Sigmoid colon (tissue), 7 donors: ENCODE data around the gene METTL25. TPM values are rescaled to one million over a fixed set of nuclear protein-coding genes. Genes with fewer than 3 reads are reported as not detected.

Source experiments
- DNase-seq: peaks from one replicate; pipeline ENCODE4 v3.0.0-alpha.2; 2019
- H3K27ac ChIP-seq, 4 donors: fragments of 200-600 bp; sonication (generic); one replicate each; pipeline ENCODE4 v1.5.1; 2016 to 2019; ENCODE audit warnings: mild to moderate bottlenecking in 1 of 4
- H3K27me3 ChIP-seq, 3 donors: fragments of 200-600 bp; sonication (generic); one replicate each; pipeline ENCODE4 v1.5.1; 2019; ENCODE audit warnings: mild to moderate bottlenecking in 1 of 3
- H3K36me3 ChIP-seq, 4 donors: fragments of 200-600 bp; sonication (generic); one replicate each; pipeline ENCODE4 v1.5.1; 2016 to 2019
- H3K4me1 ChIP-seq, 4 donors: fragments of 200-600 bp; sonication (generic); one replicate each; pipeline ENCODE4 v1.5.1; 2017 to 2019
- H3K4me3 ChIP-seq, 4 donors: fragments of 200-600 bp; sonication (generic); one replicate each; pipeline ENCODE4 v1.5.1; 2017 to 2019; ENCODE audit warnings: mild to moderate bottlenecking in 2 of 4, moderate library complexity in 1 of 4
- H3K9me3 ChIP-seq, 4 donors: fragments of 200-600 bp in 3 of 4; sonication (generic) in 3 of 4; one replicate each; pipeline versions ENCODE4 v1.5.1 to v1.6.1; 2013 to 2019
- CTCF ChIP-seq, 4 experiments: fragments of 450-650 bp in 3 of 4; fragments of 200-600 bp in 1 of 4; IDR thresholded peaks; one replicate each; pipeline ENCODE4 v1.5.1; 2016 to 2019; ENCODE audit warnings: antibody characterized with exemption in 4 of 4, mild to moderate bottlenecking in 3 of 4, moderate library complexity in 2 of 4
- EP300 ChIP-seq, 4 donors: sonication (generic); formaldehyde crosslinking; IDR thresholded peaks; one replicate each; pipeline ENCODE4 v1.6.1; 2017; ENCODE audit warnings: antibody characterized with exemption in 4 of 4
- POLR2A ChIP-seq, 2 donors: fragments of 450-650 bp; IDR thresholded peaks; one replicate each; pipeline ENCODE4 v1.6.1; 2016; ENCODE audit warnings: antibody characterized with exemption in 2 of 2, mild to moderate bottlenecking in 2 of 2, moderate library complexity in 2 of 2
- POLR2AphosphoS5 ChIP-seq, 4 donors: sonication (generic); formaldehyde crosslinking; IDR thresholded peaks; one replicate each; pipeline ENCODE4 v1.6.1; 2017; ENCODE audit warnings: antibody characterized with exemption in 4 of 4
- WGBS, 2 donors: extraction: QIAGEN DNeasy Blood & Tissue Kit; methylation state at CpG; one replicate each; pipeline ENCODE4 v1.1.7; 2013; 5-methylcytosine and 5-hydroxymethylcytosine counted together
- intact Hi-C: fragments of 100-400 bp; cut with DNase I; formaldehyde crosslinking; loops from one replicate; pipeline ENCODE4 v1.15.1; 2023
- polyA plus RNA-seq, 3 donors: library from polyadenylated mRNA; stranded (reverse); fragments of 200-250 nt; gene quantifications; one replicate each; pipeline ENCODE4 v1.2.3, GENCODE V29; 2013
- total RNA-seq, 4 donors: library from RNA; depleted of rRNA; stranded (reverse); fragments of >200 nt; gene quantifications; one replicate each; pipeline ENCODE4 v1.1.0, GENCODE V29; 2016
- donor health status: healthy with polysubstance abuse.
- donor health status: Bipolar disorder and iron deficiency.
- donor health status: healthy.

Gene METTL25
- total and polyA plus RNA-seq, 7 donors = 3.9 to 59.9 (median 22.7) TPM

DNA sequence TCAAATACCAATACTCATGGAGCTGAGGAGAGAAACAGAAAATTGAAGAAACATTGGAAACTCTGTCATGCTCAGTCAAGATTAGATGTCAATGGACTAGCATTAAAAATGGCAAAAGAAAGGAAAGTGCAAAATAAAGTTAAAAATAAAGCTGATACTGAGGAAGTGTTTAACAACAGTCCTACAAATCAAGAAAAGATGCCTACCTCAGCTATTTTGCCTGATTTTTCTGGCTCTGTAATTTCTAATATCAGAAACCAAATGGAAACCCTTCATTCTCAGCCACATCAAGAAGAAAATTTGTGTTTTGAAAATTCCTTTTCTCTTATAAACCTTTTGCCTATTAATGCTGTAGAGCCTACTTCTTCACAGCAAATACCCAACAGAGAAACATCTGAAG lies 40.5 kb downstream of the METTL25 start:
- no peak overlapping the region for H3K27ac ChIP-seq
- DNase-seq = no peak
- H3K27me3 ChIP-seq = no peaks in the 10 kb centered on the region
- no peaks in the 10 kb centered on the region for H3K4me1 ChIP-seq
- no peaks in the 10 kb centered on the region for H3K9me3 ChIP-seq
- no peak for TF ChIP-seq EP300 (IDR thresholded peaks at IDR 0.05)
- no peak for TF ChIP-seq POLR2A (IDR thresholded peaks at IDR 0.05)
- TF ChIP-seq POLR2AphosphoS5 (IDR thresholded peaks at IDR 0.05) = no peak
- TF ChIP-seq CTCF (IDR thresholded peaks at IDR 0.05) = no peak
- H3K36me3 ChIP-seq = peaks cover 0 to 20% (median 3%) of the 10 kb centered on the region in 4 donors
- H3K4me3 ChIP-seq = no peak overlapping the region
- intact Hi-C loops = no loop called here

DNA sequence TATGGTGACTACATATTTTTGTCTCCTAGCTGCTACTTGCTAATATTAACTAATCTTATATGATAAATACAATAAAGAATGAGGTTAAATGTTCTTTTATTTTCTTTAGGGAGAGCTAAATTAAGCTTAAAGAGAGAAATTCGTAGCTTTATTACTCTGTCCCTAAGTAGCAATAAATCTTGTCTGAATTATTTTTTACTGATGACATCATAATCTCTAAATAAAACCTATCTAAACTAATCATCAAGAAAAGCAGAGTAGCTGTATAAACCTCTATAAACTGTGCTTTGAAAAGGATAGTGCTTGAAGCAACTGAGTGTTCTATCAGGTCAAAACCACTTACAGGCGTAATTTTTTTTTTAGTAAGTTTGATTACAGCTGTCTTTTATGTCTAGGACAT lies 42.5 kb downstream of the METTL25 start:
- DNase-seq = no peak
- Histone ChIP-seq H3K27ac (no peak overlapping the region), H3K4me1 (no peaks in the 10 kb centered on the region), H3K36me3 (peaks cover 0 to 20% (median 3%) of the 10 kb centered on the region in 4 donors), H3K27me3 (no peaks in the 10 kb centered on the region), H3K4me3 (no peak overlapping the region), H3K9me3 (no peaks in the 10 kb centered on the region)
- intact Hi-C loops = no loop called here
- TF ChIP-seq POLR2AphosphoS5 (IDR thresholded peaks at IDR 0.05) (no peak), EP300 (IDR thresholded peaks at IDR 0.05) (no peak), CTCF (IDR thresholded peaks at IDR 0.05) (no peak)
- WGBS, 2 donors = 74 to 81% methylated on average over 2 of the region's 2 CpGs

DNA sequence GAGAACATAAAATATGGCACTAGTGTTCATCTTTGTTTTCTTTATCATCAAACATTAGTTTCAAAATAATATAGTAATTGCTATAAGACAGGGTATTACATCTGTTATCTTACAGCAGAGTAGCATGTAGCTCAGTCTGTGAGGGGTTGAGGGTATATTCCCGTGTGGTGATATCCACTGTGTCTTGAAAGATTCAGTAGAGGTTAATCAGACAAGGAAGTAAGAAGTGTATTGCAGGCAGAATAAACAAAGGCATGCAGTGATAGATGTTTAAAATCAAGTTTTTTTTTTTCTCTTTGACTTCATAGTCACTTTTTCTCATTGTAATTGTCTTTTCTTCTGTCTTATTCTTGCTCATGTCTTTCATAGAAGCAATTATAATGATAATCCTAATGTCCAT lies 48.3 kb downstream of the METTL25 start:
- Histone ChIP-seq H3K9me3 (no peaks in the 10 kb centered on the region), H3K36me3 (peaks cover 0 to 11% (median 2%) of the 10 kb centered on the region in 4 donors), H3K4me1 (no peaks in the 10 kb centered on the region), H3K4me3 (no peak overlapping the region), H3K27me3 (no peaks in the 10 kb centered on the region), H3K27ac (no peak overlapping the region)
- intact Hi-C loops = no loop called here
- DNase-seq = no peak
- TF ChIP-seq POLR2AphosphoS5 (IDR thresholded peaks at IDR 0.05) (no peak), POLR2A (IDR thresholded peaks at IDR 0.05) (no peak), CTCF (IDR thresholded peaks at IDR 0.05) (no peak), EP300 (IDR thresholded peaks at IDR 0.05) (no peak)
- 19 to 57% methylated on average over 1 of the region's 1 CpG for WGBS, 2 donors

- WGBS, 2 donors = 74 to 88% methylated on average over 5 of the region's 5 CpGs
Observed at GRCh38 chr12:82407481-82407880, 49.2 kb downstream of the METTL25 start.

More at GRCh38 chr12:82407481-82407880, 49.2 kb downstream of the METTL25 start:
- no peak for DNase-seq
- Histone ChIP-seq H3K36me3 (peaks cover 0 to 11% (median 2%) of the 10 kb centered on the region in 4 donors), H3K9me3 (no peaks in the 10 kb centered on the region), H3K27me3 (no peaks in the 10 kb centered on the region), H3K27ac (no peak overlapping the region), H3K4me3 (no peak overlapping the region), H3K4me1 (no peaks in the 10 kb centered on the region)
- intact Hi-C loops = no loop called here
- TF ChIP-seq CTCF (IDR thresholded peaks at IDR 0.05) (no peak), EP300 (IDR thresholded peaks at IDR 0.05) (no peak), POLR2A (IDR thresholded peaks at IDR 0.05) (no peak)
